CD8-positive, alpha-beta memory T cell (primary cell): ENCODE data around the gene CTIF. TPM values are rescaled to one million over a fixed set of nuclear protein-coding genes. Genes with fewer than 3 reads are reported as not detected.

Source experiments
- CTCF ChIA-PET: fragments of 350-600 bp; sonication (Branson Sonifier 250); formaldehyde crosslinking; loops from one replicate; lab custom pipeline; 2021; ENCODE audit warnings: antibody characterized with exemption; lab: Charles Lee
- POLR2A ChIA-PET: fragments of 350-600 bp; sonication (Branson Sonifier 250); formaldehyde crosslinking; loops from one replicate; lab custom pipeline; 2021; ENCODE audit warnings: antibody characterized with exemption; lab: Charles Lee
- DNase-seq, 5 donors: peaks; one replicate each; pipeline versions ENCODE4 v3.0.0 to v3.0.0-alpha.2; 2020 to 2022; ENCODE audit warnings: mixed read lengths in 1 of 5
- H3K27ac ChIP-seq: one replicate; pipeline ENCODE4 v1.7.0; 2013; ENCODE audit warnings: low read depth, mild to moderate bottlenecking, low read length, moderate library complexity
- H3K27me3 ChIP-seq: 2 replicates; pipeline ENCODE4 v1.7.0; 2013; ENCODE audit warnings: low read length, mild to moderate bottlenecking; ENCODE audit not compliant: insufficient read depth, poor library complexity, severe bottlenecking
- H3K36me3 ChIP-seq: 2 replicates; pipeline ENCODE4 v1.7.0; 2013; ENCODE audit warnings: mild to moderate bottlenecking, low read length, moderate library complexity; ENCODE audit not compliant: insufficient read depth
- H3K4me1 ChIP-seq: 2 replicates; pipeline ENCODE4 v1.7.0; 2013; ENCODE audit warnings: mild to moderate bottlenecking, low read length, moderate library complexity; ENCODE audit not compliant: insufficient read depth
- H3K4me3 ChIP-seq: 2 replicates; pipeline ENCODE4 v1.7.0; 2013; ENCODE audit warnings: mild to moderate bottlenecking, low read length
- H3K9me3 ChIP-seq: 2 replicates; pipeline ENCODE4 v1.7.0; 2013; ENCODE audit warnings: mild to moderate bottlenecking, low read length
- H3K27ac Mint-ChIP-seq, 8 donors: one replicate each; pipeline ENCODE4 v1.8.0; 2020 to 2021; ENCODE audit warnings: mixed read lengths in 8 of 8, mild to moderate bottlenecking in 6 of 8, inconsistent platforms in 3 of 8, moderate library complexity in 3 of 8
- H3K27me3 Mint-ChIP-seq, 2 donors: one replicate each; pipeline ENCODE4 v1.8.0; 2020 to 2021; ENCODE audit warnings: mixed read lengths in 2 of 2, mild to moderate bottlenecking in 1 of 2, moderate library complexity in 1 of 2
- H3K36me3 Mint-ChIP-seq, 3 donors: one replicate each; pipeline ENCODE4 v1.8.0; 2020 to 2021; ENCODE audit warnings: mixed read lengths in 3 of 3, inconsistent platforms in 1 of 3, mild to moderate bottlenecking in 1 of 3
- H3K4me1 Mint-ChIP-seq, 3 donors: one replicate each; pipeline ENCODE4 v1.8.0; 2020 to 2021; ENCODE audit warnings: mixed read lengths in 3 of 3, inconsistent platforms in 1 of 3, mild to moderate bottlenecking in 1 of 3
- H3K4me3 Mint-ChIP-seq, 7 donors: one replicate each; pipeline ENCODE4 v1.8.0; 2020 to 2021; ENCODE audit warnings: mixed read lengths in 7 of 7, mild to moderate bottlenecking in 6 of 7, moderate library complexity in 4 of 7, inconsistent platforms in 2 of 7
- H3K9me3 Mint-ChIP-seq, 5 donors: one replicate each; pipeline ENCODE4 v1.8.0; 2020 to 2022; ENCODE audit warnings: mixed read lengths in 5 of 5, mild to moderate bottlenecking in 3 of 5, moderate library complexity in 2 of 5, inconsistent platforms in 1 of 5
- polyA plus RNA-seq: library from polyadenylated mRNA; unstranded; fragments of 300-500 nt; fragmentation: Illumina TruSeq; gene quantifications from one replicate; pipeline ENCODE4 v1.2.3, GENCODE V29; 2021
- total RNA-seq, 2 experiments: library from RNA; stranded (reverse); gene quantifications; one replicate each; pipeline ENCODE4 v1.2.3, GENCODE V29; 2021

CTIF gene
- total and polyA plus RNA-seq, 3 experiments from 2014 or later, result 0.89 to 4.8 (median 4.2) TPM

- peaks cover 6% of the 10 kb centered on the region for H3K27me3 ChIP-seq
Observed at GRCh38 chr18:48527461-48527860, 11.4 kb upstream of the CTIF start.

GRCh38 chr18:48528861-48529260 lies 10.0 kb upstream of the CTIF start:
- no peaks in the 10 kb centered on the region for H3K4me1 ChIP-seq
- H3K4me3 ChIP-seq, result no peak overlapping the region
- no peak overlapping the region for H3K27ac Mint-ChIP-seq
- peaks cover 6% of the 10 kb centered on the region for H3K27me3 ChIP-seq
- POLR2A ChIA-PET, result no interaction called here
- H3K36me3 ChIP-seq, result no peaks in the 10 kb centered on the region
- no peaks in the 10 kb centered on the region for H3K9me3 ChIP-seq
- no peak overlapping the region for H3K27ac ChIP-seq
- H3K9me3 Mint-ChIP-seq, result no peaks in the 10 kb centered on the region
- H3K4me1 Mint-ChIP-seq, result no peaks in the 10 kb centered on the region
- H3K36me3 Mint-ChIP-seq, result no peaks in the 10 kb centered on the region
- DNase-seq, result no peak
- H3K4me3 Mint-ChIP-seq, result no peak overlapping the region
- CTCF ChIA-PET, result no interaction called here
- H3K27me3 Mint-ChIP-seq, result peaks cover 13 to 43% of the 10 kb centered on the region in 2 donors

More at GRCh38 chr18:48527461-48527860, 11.4 kb upstream of the CTIF start:
- Mint-ChIP-seq H3K27ac (no peak overlapping the region), H3K4me1 (no peaks in the 10 kb centered on the region), H3K4me3 (no peak overlapping the region), H3K9me3 (no peaks in the 10 kb centered on the region), H3K36me3 (no peaks in the 10 kb centered on the region), H3K27me3 (peaks cover 15 to 45% of the 10 kb centered on the region in 2 donors)
- Histone ChIP-seq H3K4me3 (no peak overlapping the region), H3K4me1 (no peaks in the 10 kb centered on the region), H3K27ac (no peak overlapping the region), H3K9me3 (no peaks in the 10 kb centered on the region), H3K36me3 (no peaks in the 10 kb centered on the region)
- CTCF ChIA-PET, result no interaction called here
- POLR2A ChIA-PET, result no interaction called here
- no peak for DNase-seq

DNA sequence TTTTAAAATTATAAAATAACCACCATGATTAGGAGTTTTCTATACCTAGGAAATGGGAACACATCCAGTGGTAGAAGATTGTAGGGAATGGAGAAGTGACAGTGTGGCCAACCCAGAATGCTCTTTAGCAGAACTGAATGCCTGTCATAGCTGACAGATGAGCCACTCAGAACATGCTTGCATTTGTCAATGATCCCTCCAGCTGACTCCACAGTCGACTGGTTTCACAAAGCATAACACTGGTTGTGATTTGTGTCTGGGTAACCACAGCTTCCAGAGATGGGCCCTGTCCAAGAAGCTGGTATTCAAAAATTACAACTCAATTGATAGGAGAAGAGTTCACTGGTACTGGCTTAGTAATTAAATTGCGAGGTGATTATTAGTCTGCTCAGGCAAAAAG lies 9.0 kb upstream of the CTIF start:
- Histone ChIP-seq H3K27ac (no peak overlapping the region), H3K9me3 (no peaks in the 10 kb centered on the region), H3K36me3 (no peaks in the 10 kb centered on the region), H3K4me1 (no peaks in the 10 kb centered on the region), H3K4me3 (no peak overlapping the region), H3K27me3 (peaks cover 6% of the 10 kb centered on the region)
- H3K9me3 Mint-ChIP-seq, result no peaks in the 10 kb centered on the region
- H3K27me3 Mint-ChIP-seq, result peaks cover 15 to 40% of the 10 kb centered on the region in 2 donors
- ChIA-PET POLR2A (no interaction called here), CTCF (no interaction called here)
- H3K27ac Mint-ChIP-seq, result no peak overlapping the region
- H3K4me3 Mint-ChIP-seq, result no peak overlapping the region
- no peaks in the 10 kb centered on the region for H3K36me3 Mint-ChIP-seq
- no peak for DNase-seq
- H3K4me1 Mint-ChIP-seq, result no peaks in the 10 kb centered on the region

GRCh38 chr18:48530399-48531081 lies 8.3 kb upstream of the CTIF start:
- no peak overlapping the region for H3K4me3 Mint-ChIP-seq
- H3K27ac Mint-ChIP-seq, result no peak overlapping the region
- H3K9me3 Mint-ChIP-seq, result no peaks in the 10 kb centered on the region
- Histone ChIP-seq H3K4me3 (no peak overlapping the region), H3K27me3 (peaks cover 6% of the 10 kb centered on the region), H3K4me1 (no peaks in the 10 kb centered on the region), H3K9me3 (no peaks in the 10 kb centered on the region), H3K27ac (no peak overlapping the region), H3K36me3 (no peaks in the 10 kb centered on the region)
- no peaks in the 10 kb centered on the region for H3K4me1 Mint-ChIP-seq
- CTCF ChIA-PET, result no interaction called here
- H3K36me3 Mint-ChIP-seq, result no peaks in the 10 kb centered on the region
- H3K27me3 Mint-ChIP-seq, result peaks cover 10 to 36% of the 10 kb centered on the region in 2 donors
- POLR2A ChIA-PET, result no interaction called here
- DNase-seq, result no peak

- no peaks in the 10 kb centered on the region for H3K4me1 ChIP-seq
- DNase-seq, result no peak
- H3K4me3 ChIP-seq, result no peak overlapping the region
- ChIA-PET POLR2A (no interaction called here), CTCF (no interaction called here)
- no peaks in the 10 kb centered on the region for H3K36me3 ChIP-seq
- no peak overlapping the region for H3K27ac ChIP-seq
- no peaks in the 10 kb centered on the region for H3K36me3 Mint-ChIP-seq
- H3K27me3 ChIP-seq, result peaks cover 6% of the 10 kb centered on the region
- no peak overlapping the region for H3K27ac Mint-ChIP-seq
- no peaks in the 10 kb centered on the region for H3K9me3 ChIP-seq
- no peaks in the 10 kb centered on the region for H3K9me3 Mint-ChIP-seq
- H3K4me3 Mint-ChIP-seq, result no peak overlapping the region
- H3K27me3 Mint-ChIP-seq, result peaks cover 9 to 33% of the 10 kb centered on the region in 2 donors
- no peaks in the 10 kb centered on the region for H3K4me1 Mint-ChIP-seq
Observed at GRCh38 chr18:48531082-48531403, 7.8 kb upstream of the CTIF start.

GRCh38 chr18:48531908-48532307 lies 6.9 kb upstream of the CTIF start:
- no peaks in the 10 kb centered on the region for H3K36me3 ChIP-seq
- H3K9me3 ChIP-seq, result no peaks in the 10 kb centered on the region
- POLR2A ChIA-PET, result no interaction called here
- Mint-ChIP-seq H3K4me1 (no peaks in the 10 kb centered on the region), H3K36me3 (no peaks in the 10 kb centered on the region), H3K27me3 (peaks cover 9 to 34% of the 10 kb centered on the region in 2 donors), H3K9me3 (no peaks in the 10 kb centered on the region), H3K4me3 (no peak overlapping the region), H3K27ac (no peak overlapping the region)
- peaks cover 6% of the 10 kb centered on the region for H3K27me3 ChIP-seq
- CTCF ChIA-PET, result no interaction called here
- no peak overlapping the region for H3K27ac ChIP-seq
- no peak for DNase-seq
- no peaks in the 10 kb centered on the region for H3K4me1 ChIP-seq
- H3K4me3 ChIP-seq, result no peak overlapping the region

DNA sequence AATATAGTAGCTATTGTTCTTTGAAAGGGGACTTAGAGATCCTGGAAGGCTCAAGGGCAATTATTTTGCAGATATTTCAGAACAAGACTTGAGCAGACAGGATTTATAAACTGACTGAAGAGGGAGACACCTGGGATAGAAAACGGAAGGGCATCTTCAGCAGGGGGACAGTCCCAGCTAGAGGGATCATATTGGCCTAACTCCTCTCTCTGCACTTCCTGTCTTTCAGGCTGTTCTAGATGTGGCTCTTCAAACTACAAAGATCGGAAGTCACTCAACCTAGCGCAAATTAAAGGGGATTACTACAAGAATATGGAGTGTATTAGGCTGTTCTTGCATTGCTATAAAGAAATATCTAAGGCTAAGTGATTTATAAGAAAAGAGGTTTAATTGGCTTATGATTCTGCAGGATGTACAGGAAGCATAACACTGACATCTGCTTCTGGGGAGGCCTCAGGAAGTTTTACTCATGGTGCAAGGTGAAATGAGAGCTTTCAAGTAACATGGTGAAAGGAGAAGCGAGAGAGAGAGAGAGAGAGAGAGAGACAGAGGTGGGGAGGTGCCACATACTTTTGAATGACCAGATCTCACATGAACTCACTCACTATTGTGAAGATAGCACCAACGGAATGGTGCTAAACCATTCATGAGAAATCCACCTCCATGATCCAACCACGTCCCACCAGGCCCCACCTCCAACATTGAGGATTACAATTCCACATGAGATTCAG lies 5.3 kb upstream of the CTIF start:
- Histone ChIP-seq H3K27me3 (peaks cover 6% of the 10 kb centered on the region), H3K36me3 (no peaks in the 10 kb centered on the region), H3K4me1 (peaks cover 4% of the 10 kb centered on the region), H3K9me3 (no peaks in the 10 kb centered on the region), H3K4me3 (no peak overlapping the region), H3K27ac (no peak overlapping the region)
- H3K4me3 Mint-ChIP-seq, result no peak overlapping the region
- H3K27ac Mint-ChIP-seq, result peak overlapping the region in 1 of 8 donors; percentile 14
- peaks cover 0 to 4% (median 0%) of the 10 kb centered on the region in 3 donors for H3K4me1 Mint-ChIP-seq
- H3K27me3 Mint-ChIP-seq, result peaks cover 6 to 28% of the 10 kb centered on the region in 2 donors
- DNase-seq, result no peak
- no peaks in the 10 kb centered on the region for H3K9me3 Mint-ChIP-seq
- ChIA-PET CTCF (no interaction called here), POLR2A (no interaction called here)
- no peaks in the 10 kb centered on the region for H3K36me3 Mint-ChIP-seq

GRCh38 chr18:48534364-48534763 lies 4.5 kb upstream of the CTIF start:
- ChIA-PET CTCF (no interaction called here), POLR2A (no interaction called here)
- H3K27ac Mint-ChIP-seq, result no peak overlapping the region

More at GRCh38 chr18:48534364-48534763, 4.5 kb upstream of the CTIF start:
- H3K27me3 Mint-ChIP-seq, result peaks cover 5 to 22% of the 10 kb centered on the region in 2 donors
- H3K4me1 Mint-ChIP-seq, result peaks cover 0 to 6% (median 0%) of the 10 kb centered on the region in 3 donors
- H3K4me1 ChIP-seq, result peaks cover 6% of the 10 kb centered on the region
- peaks cover 6% of the 10 kb centered on the region for H3K27me3 ChIP-seq
- H3K27ac ChIP-seq, result no peak overlapping the region
- no peak for DNase-seq
- H3K4me3 ChIP-seq, result no peak overlapping the region
- no peaks in the 10 kb centered on the region for H3K36me3 ChIP-seq
- no peaks in the 10 kb centered on the region for H3K9me3 ChIP-seq
- no peaks in the 10 kb centered on the region for H3K36me3 Mint-ChIP-seq
- H3K9me3 Mint-ChIP-seq, result no peaks in the 10 kb centered on the region
- peak overlapping the region in 1 of 7 donors; percentile 17 for H3K4me3 Mint-ChIP-seq
